TTC549 (cell line): ENCODE results near the gene KRT36.

ENCODE experiments used
- FAIRE-seq: peaks from 2 replicates; lab custom pipeline; 2012; peaks lifted over from hg19 to GRCh38; lab: Jason Lieb, UNC

The KRT36 gene

DNA sequence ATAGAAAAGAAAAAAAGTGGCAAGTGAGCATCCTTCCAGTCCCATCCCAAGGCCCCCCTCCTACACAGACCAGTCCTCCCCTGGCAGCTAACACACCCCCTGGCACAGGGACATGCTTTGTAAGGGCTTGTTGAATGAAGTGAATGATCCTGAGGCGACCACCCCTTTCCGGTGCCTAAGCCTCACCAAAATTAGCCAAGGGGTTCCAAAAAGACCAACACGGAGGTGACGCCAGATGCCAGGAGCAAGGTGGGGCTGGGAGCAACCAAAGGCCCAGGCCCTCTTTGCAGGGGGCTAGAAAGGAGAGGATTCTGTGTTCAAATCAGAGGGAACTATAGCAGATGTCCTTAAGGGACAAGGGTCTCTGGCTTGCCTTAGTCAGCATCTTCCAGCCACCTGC lies 14.3 kb downstream of the KRT36 start:
- FAIRE-seq, result no peak

DNA sequence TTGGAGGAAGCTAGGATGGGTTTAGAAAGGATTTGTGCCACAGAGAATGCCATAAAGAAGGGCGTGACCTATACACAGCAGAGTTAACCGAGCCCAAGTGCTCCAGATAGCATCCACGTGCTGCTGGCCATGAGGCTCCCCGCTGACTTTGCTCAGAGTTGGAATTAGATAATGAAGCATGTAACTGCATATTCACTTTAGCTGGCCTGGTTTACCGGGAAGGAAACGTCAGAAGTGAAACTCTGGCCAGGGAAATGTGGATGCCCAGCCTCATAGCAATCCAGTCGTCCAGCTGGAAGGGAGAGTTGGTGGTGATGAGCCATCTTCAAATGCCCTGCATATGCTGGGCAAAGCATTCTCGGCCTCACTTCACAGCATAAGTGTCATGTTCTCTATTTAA lies 14.8 kb downstream of the KRT36 start:
- FAIRE-seq, result no peak

DNA sequence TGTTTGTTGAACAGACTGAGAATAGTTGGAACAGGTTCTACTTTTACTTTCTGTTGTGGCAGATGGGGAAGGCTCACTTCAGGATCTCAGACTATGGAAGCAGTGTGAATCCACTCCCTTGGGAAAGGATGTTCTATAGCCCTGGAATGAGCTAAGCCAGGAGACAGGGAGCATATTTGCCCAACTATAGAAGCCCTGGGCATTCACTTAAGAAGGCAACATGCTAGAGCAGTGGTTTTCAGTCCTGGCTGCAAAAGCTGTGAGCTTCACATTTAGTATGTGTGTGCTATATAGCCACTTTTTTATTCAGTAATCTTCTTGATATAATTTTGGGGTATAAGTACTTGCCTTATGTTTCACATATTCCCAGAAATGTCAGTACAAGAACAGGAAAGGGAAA lies 21.4 kb downstream of the KRT36 start:
- no peak for FAIRE-seq

DNA sequence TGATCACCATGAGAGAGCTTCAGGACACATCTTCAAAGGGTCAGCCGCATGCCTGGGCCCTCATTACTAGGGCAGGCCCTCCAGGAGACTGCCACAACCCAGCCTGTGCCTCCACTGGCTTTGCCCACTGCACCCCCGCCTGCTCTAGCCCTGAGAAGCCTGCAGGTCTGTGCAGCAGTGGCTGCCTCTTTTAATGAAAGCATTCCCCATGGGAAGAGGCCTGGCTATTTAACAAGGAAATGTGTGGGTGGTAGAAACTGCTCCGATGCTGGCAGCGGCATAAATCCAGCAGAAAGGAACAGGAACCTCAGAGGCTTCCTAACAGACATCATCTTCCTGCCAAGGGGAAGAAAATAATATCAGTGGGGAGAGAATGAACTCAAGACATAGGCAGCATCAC lies 22.1 kb downstream of the KRT36 start:
- no peak for FAIRE-seq

DNA sequence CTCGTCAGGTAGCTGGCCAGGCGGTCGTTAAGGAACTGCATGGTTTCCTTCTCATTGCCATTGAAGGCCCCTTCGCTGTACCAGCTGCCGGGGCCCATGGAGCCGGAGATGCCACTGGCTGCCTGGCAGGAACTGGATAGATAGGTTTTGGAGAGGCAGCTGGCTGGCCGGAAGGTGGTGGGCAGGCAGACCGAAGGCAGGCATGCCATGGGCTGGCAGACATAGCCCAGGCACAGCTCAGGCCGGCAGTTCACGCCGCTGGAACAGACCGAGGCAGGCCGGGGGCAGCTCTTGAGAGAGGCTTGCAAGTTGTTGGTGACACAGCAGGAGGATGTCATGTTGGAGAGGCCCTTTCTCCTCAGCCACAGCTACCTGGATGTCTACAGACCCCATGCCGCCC lies 22.7 kb downstream of the KRT36 start, which contains the start of gene KRT32:
KRT32 (minus strand) TSS at position 399 of the 400 bp plus-strand sequence; CDS start at position 338, 61 bp downstream.
- no peak for FAIRE-seq

DNA sequence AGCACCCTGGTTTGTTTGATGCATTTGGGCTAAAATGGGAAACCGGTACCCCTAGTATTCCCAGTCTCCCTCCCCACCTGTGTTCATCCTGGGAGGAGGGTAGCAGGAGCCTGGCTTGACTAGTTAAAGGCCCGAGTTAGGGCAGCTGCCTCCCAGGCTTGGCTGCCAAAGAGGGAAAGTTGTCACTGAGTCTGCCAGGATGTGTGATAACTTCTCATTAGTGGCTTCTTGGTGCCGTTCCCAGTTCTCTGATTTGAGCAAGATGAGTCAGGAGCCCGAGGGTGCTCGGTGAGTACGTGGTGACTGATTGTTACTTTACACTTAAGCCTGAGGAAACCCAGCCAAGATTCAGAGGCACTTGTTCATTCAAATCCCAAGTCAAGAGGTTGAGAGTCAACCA lies 25.0 kb downstream of the KRT36 start:
- no peak for FAIRE-seq

DNA sequence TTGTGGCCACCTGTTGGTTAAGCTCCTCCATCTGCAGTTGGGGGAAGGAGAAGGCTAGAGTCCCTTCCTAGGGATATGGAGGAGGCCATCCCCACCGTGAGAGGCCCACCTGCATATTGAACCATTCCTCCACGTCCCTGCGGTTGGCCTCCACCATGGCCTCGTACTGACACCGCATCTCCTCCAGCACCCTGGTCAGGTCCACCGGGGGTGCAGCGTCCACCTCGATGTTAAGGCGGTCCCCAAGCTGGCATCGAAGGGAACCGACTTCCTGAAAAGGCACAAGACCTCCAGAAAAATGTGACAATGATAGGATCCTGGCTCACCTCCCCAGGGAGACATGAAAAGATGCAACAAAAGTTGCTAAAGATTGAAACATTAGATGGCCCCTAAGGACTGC lies 25.5 kb downstream of the KRT36 start:
- FAIRE-seq, result no peak

DNA sequence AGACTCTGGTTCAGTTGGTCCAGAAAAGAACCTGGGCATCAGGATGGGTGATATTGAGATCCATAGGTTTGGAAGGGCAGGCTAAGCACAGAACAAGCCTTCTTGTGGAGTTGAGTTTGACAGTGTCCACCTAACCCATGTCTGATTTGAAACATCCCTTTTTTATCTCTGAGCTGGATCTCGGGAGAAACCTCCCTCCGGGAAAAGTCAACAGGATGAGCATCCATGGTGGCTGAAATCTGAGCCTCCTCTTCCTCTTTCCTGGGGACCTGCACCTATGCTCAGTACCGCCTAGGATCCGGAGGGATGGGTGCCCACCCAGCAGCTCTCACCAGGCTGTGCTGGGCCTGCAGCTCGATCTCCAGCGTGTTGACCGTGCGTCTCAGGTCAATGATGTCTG lies 26.0 kb downstream of the KRT36 start:
- FAIRE-seq, result no peak

DNA sequence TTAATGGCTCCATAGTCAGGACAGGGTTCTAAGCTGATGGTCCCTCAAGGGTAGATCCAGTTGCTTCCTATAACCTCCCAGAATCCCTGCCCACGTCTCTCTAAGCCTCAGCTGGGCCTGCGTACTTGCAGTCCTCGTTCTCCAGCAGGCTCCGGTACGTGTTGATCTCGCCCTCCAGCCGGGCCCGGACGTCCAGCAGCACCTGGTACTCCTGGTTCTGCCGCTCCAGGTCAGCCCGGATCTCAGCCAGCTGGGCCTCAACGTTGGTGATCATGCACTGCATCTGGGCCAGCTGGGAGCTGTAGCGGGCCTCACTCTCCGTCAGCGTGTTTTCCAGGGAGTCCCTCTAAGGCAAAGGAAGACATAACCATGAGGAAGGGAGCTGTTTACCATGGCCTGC lies 27.0 kb downstream of the KRT36 start:
- no peak for FAIRE-seq

DNA sequence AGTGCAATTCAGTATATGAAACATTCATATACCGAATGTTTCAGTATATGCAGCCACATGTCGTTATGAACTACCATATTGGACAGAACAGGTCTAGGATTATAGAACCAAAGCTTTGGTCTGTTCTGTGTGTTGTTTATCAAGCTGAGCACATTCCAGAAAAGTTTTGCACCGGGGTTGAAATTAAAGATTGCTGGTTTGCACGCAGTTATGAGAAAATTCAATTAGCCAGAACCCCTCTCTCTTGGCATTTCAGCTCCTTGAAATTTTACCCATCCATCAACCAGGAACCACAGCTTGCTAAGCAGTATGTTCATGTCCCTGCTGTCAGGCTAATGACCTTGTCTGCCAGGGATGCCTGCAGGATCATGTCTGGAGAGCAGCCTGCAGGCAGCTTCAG lies 32.0 kb downstream of the KRT36 start:
- FAIRE-seq, result no peak

DNA sequence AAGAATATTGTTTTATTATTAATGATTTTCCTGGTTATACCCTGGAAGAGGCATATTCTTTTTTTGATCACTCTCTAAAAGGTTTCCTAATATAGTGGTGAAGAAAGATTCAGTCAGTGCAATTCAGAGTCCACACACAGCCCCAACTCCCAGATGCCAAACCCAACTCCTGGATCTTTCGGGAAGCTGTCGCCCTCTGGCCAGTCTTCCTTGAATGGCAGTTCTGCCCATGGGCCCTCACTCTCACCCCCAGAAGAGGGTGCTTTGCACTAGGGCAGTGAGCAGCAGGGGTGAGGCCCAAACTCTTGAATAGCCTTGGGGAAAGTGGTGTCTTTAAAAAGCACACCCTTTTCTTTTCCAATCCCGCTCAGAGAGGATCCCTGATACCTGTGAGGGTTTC lies 33.5 kb downstream of the KRT36 start:
- no peak for FAIRE-seq

DNA sequence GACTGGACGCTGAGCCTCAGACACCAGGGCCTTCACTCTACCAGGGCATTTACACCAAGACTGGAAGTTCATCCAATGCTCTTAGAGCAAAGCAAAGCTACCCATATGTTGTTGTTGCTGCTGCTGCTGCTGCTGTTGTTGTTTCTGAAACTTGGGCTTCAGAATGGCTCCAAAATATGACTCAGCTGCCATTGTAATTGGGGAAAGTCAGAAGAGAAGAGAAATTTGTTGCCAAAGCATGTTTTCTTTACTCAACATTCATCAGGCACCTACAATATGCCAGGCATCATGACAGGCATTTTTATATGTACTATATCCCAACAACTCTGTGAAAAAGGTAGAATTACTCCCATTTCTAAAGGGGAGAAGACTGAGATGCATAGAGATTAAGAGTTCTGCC lies 34.5 kb downstream of the KRT36 start:
- no peak for FAIRE-seq

DNA sequence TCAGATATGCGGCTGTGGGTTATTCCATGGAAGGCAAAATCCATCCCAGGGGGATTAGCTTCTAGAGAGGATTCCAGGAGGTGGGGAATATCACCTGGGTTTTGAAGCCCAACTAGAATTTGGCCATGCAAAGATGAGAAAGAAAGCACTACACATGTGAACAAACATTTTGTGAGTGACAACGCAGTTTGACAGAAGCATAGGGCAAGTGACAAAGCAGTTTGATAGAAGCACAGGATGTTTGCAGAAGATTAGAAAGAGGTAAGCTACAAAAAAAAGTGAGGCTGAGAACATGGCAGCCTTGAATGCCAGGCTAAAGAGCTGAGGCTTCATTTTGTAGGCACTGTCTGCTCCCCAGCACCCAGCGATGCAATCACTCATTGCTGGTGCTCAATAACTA lies 36.6 kb downstream of the KRT36 start:
- no peak for FAIRE-seq

DNA sequence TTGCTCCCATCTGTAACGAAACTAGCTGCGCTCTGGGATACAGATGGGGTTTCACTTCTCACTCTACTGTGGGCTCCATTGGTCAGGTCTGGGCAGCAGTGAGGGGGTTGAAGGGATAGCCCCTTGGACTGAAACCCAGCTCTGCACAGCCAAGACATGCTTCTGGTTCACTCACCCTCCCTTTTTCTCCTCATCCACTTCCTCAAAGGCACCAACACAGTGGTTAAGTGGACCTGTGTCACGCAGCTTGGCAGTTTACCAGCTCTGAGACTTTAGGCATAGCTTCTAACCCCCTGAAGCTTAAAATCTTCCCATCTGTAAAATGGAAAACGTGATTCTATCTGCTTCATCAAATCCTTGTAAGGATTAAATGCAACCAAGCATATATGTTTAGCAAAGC lies 37.4 kb downstream of the KRT36 start:
- FAIRE-seq, result no peak

DNA sequence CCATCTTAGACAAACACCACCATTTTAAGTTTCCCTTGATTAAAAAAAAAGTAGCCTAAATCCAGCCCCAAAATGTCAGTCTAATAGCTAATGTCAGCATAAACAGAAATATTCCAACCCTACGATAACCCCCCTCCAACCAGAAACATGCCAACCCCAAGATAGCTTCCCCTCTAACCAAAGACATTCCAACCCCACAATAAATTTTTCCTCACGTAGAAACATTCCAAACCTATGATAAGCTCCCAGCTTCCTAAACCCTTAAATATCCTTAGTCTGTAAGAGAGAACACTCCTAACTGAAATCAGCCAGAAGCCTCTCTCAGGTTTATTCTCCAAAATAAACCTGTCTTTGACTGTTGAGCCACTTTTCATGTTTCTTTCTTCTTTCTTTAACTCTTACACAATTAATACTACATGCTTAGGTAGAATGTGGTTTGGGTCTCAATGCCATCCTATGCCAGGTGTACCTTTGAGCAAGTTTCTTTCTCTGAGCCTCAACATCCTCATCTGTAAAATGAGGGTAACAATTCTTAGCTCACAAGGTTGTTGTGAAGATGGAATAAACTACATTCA lies 38.5 kb downstream of the KRT36 start:
- no peak for FAIRE-seq

DNA sequence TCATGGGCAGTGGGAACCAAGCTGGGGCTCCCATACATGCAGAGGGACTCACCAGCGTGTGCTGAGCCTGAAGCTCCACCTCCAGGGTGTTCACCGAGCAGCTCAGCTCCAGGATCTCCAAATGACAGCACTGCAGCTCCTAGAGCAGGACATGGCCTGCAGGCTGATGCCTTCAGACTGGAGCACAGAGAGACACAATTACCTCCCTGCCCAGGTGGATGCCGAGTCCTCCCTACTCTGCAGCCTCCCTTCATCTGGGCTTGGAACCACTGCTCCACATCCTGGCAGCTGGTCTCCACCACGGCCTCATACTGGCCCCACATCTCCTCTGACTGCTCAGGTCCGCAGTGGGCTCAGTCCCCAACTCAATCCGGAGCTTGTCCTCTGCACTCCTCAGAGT lies 40.7 kb downstream of the KRT36 start:
- FAIRE-seq, result no peak

DNA sequence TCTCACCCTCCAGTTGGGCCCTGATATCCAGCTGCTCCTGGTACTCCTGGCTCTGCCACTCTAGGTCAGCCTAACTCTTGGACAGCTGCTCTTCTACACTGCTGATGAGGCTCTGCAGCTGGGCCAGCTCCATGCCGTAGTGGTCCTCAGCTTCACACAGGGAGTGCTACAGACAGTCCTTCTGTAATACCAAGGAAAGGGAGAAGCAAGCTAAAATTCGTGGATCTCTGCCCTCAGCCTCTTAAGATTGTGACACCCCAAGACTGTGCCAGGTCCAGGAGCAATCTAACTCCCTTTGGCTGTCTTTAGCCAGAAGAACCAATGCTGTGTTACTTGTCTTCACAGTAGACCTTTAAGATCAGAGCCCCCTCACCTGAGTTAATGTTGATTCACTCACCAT lies 41.2 kb downstream of the KRT36 start:
- no peak for FAIRE-seq

DNA sequence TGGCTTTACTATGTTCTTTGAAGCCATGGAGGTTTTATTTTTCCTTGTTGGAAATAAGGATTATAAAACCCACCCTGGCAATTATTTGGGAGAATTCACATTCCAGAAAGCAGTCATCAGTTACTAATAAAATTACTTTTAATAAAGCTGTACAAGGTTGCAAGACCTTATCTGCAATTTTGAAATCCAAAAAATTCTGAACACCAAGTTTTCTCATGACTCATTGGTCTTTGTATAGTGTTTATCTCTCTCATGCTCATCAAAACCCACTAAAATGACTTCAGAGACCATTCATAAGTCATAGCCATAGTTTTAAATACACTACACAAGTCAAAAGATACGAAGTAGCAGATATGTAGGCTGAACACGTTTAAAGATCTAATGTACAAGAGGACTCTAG lies 42.9 kb downstream of the KRT36 start:
- FAIRE-seq, result no peak

DNA sequence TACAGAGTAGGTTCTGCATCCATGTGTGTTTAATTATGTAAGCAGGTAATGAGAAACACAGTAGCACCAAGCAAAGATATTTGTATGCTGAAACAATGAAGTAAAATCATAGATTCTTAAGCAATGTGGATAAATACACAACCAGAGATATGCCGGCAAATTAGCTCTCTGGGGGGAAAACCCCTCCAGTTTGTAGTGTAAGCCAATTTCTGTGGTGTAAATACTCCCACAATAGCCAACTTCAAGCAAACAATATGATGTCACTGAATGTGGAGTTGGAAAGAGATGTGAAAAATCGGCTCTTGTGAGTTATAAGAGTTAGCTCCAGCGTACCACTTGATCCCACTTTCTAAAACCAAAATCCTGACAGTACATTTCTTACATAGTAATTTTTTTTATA lies 45.1 kb downstream of the KRT36 start:
- FAIRE-seq, result no peak

DNA sequence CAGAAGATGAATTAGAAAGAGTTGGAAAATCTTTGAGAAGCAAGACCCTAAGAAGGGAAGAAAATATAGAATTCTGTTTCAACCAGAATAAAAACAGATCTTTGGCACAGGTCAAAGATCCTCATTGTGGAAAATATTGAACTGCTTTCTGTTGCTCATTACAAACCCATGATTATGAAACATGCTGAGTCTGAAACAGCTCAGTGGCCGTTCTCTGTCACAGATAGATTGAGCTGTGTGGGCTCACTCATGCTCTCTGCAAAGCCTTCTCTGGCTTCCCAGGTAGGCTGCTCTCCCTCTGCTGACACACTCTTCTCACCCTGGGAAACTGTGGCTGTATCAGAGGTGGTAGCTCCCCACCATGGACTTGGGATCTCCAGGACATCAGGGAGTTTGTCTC lies 45.5 kb downstream of the KRT36 start:
- no peak for FAIRE-seq

DNA sequence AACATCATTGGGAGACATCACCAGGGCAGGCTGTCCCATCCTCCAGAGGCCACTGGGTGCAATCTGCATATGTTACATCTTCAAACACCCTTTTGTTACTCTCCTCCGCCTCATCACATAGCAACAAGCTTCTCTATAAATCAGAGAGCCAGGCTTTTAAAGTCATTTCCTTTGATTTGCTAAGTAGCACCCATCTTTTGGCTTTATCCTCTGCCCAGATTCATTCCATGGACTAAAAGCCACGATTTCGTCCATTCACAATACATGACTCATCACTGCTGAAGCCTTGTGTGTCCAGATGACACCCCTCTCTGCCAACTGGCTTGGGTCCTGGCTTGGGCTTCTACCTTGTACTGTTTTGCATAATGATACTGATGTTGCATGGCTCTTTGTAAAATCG lies 47.0 kb downstream of the KRT36 start:
- no peak for FAIRE-seq

DNA sequence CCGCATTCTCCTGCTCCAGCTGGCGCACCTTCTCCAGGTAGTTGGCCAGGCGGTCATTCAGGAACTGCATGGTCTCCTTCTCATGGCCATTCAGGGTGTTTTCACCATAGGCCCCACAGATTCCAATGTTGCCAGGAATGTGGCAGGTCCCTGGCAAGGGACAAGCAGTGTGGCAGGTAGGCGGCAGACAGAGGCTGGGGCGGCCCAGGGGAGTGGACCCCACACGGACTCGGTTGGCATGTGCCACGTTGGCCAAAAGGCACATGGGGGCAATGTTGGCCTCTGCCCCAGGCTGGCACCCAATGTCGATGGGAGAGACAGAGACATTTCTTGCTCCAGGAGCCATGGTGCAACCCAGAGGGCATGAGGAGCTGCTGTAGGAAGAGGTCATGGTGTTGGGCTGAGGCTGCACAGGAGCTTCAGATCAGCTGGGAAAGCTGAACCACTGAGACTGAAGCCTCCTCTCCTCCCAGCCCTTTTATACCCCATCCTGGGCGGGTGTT lies 49.1 kb downstream of the KRT36 start, which contains the start of gene KRT38:
KRT38 (minus strand) TSS at position 453 of the 503 bp plus-strand sequence; CDS start at position 391, 62 bp downstream.
- FAIRE-seq, result no peak

DNA sequence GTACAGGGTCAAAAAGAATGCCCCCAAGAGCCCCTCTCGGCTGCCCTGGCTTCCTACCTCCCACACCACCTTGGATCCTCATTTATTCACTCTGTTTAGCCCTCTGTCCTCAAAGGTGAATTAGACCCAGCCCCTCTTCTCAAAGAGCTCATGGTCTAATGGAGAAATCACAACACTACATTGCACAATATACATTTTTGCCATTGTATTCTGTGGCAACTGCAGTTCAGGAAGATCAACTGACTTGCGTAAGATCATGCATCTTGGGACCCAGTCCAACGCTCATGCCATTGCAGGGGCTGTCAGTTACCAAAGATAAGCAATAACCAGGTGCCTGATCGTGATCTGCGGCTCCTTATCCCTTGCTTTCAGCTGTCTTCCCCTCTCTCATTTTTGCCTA lies 50.3 kb downstream of the KRT36 start:
- no peak for FAIRE-seq

DNA sequence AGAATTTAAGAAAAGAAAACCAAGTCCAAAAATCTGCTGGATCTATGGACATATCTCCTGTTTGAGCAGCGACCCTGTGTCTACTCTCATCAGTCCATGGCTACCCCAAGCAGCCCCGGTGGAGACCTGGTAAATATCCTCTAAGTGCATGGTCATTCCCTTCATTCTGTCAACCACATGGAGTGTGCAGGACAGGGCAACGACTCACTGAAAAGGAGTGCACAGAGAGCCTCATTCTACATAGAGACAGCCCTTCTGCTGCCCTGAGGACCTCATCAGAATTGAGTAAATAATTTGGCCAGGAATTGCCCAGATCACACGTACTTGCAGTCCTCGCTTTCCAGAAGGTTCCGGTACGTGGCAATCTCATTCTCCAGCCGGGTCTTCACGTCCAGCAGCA lies 51.9 kb downstream of the KRT36 start:
- FAIRE-seq, result no peak

DNA sequence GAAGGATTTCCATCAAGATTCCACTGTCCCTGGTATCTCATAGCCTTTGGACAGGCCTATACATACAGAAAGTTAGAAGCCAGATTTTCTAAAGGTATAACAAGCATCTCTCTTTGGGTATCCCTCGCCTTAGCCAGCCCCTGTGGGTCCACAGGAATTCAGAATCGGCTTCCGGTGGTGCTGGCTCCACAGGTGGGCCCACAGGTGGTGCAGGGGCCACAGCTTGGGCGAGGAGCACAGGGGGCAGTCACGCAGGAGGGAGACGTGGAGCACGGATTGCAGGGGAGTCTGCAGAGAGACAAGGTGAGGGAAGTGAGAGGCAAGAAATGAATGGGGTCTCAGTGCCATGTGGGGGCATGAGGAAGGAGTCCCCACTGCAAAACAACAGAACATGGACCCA lies 52.5 kb downstream of the KRT36 start:
- FAIRE-seq, result no peak
